ENCODE data around the gene OLA1. TPM values are rescaled to one million over a fixed set of nuclear protein-coding genes. Genes with fewer than 3 reads are reported as not detected.

The OLA1 gene
- total and polyA plus RNA-seq, 9 of the 15 experiments (the other 6 are each of a cell fraction or from before 2014, with no cell fraction given): 208 to 353 (median 225) TPM

DNA sequence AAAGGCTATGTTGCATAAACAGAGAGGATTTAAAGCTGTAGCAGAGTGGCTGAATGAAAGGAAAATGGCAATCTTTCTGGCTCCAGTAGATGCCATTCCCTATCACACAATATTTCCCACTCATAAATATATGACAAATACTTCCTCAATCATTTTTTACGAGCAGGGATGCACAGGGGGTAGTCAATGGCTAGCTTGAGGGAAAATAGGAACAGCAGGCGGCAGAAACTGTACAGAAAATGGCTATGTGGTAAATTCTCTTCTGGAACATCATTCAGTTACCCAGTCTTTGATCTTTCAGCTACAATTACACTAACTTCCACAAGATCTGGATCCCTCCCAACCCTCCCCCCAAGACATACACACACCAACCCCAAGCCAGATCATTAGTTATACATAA, 127.2 kb downstream of the OLA1 start:
- FAIRE-seq (no peak), ATAC-seq (no peak), DNase-seq (ENCODE audit: extremely low read depth in 1 of 4, low spot score in 3 of 4) (no peak)
- H3K4me2 ChIP-seq (ENCODE audit: insufficient read depth, low read length): no peak overlapping the region
- in situ Hi-C loops (cut with MboI) (no loop called here), intact Hi-C loops (cut with micrococcal nuclease) (no loop called here)
- H3K27me3 ChIP-seq (ENCODE audit: control insufficient read depth in 2 of 2, insufficient read depth in 2 of 2, low read length in 2 of 2): no peaks in the 10 kb centered on the region
- 79% methylated on average over 2 of the region's 2 CpGs for WGBS (ENCODE audit: insufficient coverage, low coverage, missing lambda C conversion rate)
- no peaks in the 10 kb centered on the region for H4K20me1 ChIP-seq (replicated peaks; ENCODE audit: control insufficient read depth, insufficient read depth, low read length)
- no peaks in the 10 kb centered on the region for H3K79me2 ChIP-seq (ENCODE audit: control insufficient read depth, insufficient read depth, low read length)
- ChIA-PET POLR2A (interaction anchor here (1.1 kb wide), 1 partner anchor 43 kb away, joined by 3 read pairs; no protein-coding TSS in a partner anchor), CTCF (ENCODE audit: low intra/inter-chr PET ratio) (interaction anchor here (0.8 kb wide), 1 partner anchor 220 kb away, joined by 4 read pairs; no protein-coding TSS in a partner anchor)
- H3K9ac ChIP-seq (ENCODE audit: insufficient read depth in 1 of 2, low read depth in 2 of 2, low read length in 2 of 2): no peak overlapping the region
- no peaks in the 10 kb centered on the region for H3K4me1 ChIP-seq (replicated peaks in 1 of 2; ENCODE audit: control insufficient read depth in 2 of 2, insufficient read depth in 2 of 2, low read length in 2 of 2)
- H2AFZ ChIP-seq (ENCODE audit: low read depth, low read length): no peak overlapping the region
- no TSS peak for BruUV-seq (replicated peaks)
- H3K4me3 ChIP-seq: no peak overlapping the region
- peaks cover 27% of the 10 kb centered on the region; the same call in 1 of the 3 replicates for H3K36me3 ChIP-seq (ENCODE audit: control insufficient read depth, insufficient read depth, low read length)
- no peaks in the 10 kb centered on the region for H3K9me3 ChIP-seq (replicated peaks; ENCODE audit: control insufficient read depth, insufficient read depth, low read depth, low read length)
- no peak overlapping the region for H3K27ac ChIP-seq (ENCODE audit: extremely low read depth, low read depth, low read length)
- H3K9me1 ChIP-seq (ENCODE audit: control insufficient read depth, insufficient read depth, low read length): no peaks in the 10 kb centered on the region
- TF ChIP-seq BRCA1 (IDR thresholded peaks at IDR 0.05) (no peak), BRCA1 (CRISPR knock-in tag; IDR thresholded peaks at IDR 0.05) (no peak), MCM3 (IDR thresholded peaks at IDR 0.05) (no peak), NBN (IDR thresholded peaks at IDR 0.05; ENCODE audit: low read depth) (no peak), HDAC6 (IDR thresholded peaks at IDR 0.05; ENCODE audit: low read depth, low read length) (no peak), THRAP3 (IDR thresholded peaks at IDR 0.05; ENCODE audit: borderline replicate concordance) (no peak), ZNF232 (CRISPR knock-in tag; IDR thresholded peaks at IDR 0.05) (no peak), RBM22 (IDR thresholded peaks at IDR 0.05; ENCODE audit: low read depth, low read length, poor library complexity, severe bottlenecking) (no peak)
- TF ChIP-seq, protein P1, sequence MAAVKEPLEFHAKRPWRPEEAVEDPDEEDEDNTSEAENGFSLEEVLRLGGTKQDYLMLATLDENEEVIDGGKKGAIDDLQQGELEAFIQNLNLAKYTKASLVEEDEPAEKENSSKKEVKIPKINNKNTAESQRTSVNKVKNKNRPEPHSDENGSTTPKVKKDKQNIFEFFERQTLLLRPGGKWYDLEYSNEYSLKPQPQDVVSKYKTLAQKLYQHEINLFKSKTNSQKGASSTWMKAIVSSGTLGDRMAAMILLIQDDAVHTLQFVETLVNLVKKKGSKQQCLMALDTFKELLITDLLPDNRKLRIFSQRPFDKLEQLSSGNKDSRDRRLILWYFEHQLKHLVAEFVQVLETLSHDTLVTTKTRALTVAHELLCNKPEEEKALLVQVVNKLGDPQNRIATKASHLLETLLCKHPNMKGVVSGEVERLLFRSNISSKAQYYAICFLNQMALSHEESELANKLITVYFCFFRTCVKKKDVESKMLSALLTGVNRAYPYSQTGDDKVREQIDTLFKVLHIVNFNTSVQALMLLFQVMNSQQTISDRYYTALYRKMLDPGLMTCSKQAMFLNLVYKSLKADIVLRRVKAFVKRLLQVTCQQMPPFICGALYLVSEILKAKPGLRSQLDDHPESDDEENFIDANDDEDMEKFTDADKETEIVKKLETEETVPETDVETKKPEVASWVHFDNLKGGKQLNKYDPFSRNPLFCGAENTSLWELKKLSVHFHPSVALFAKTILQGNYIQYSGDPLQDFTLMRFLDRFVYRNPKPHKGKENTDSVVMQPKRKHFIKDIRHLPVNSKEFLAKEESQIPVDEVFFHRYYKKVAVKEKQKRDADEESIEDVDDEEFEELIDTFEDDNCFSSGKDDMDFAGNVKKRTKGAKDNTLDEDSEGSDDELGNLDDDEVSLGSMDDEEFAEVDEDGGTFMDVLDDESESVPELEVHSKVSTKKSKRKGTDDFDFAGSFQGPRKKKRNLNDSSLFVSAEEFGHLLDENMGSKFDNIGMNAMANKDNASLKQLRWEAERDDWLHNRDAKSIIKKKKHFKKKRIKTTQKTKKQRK (IDR thresholded peaks at IDR 0.05; ENCODE audit: borderline replicate concordance, low read depth, low read length): no peak
- TF ChIP-seq, protein P2, sequence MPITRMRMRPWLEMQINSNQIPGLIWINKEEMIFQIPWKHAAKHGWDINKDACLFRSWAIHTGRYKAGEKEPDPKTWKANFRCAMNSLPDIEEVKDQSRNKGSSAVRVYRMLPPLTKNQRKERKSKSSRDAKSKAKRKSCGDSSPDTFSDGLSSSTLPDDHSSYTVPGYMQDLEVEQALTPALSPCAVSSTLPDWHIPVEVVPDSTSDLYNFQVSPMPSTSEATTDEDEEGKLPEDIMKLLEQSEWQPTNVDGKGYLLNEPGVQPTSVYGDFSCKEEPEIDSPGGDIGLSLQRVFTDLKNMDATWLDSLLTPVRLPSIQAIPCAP (CRISPR knock-in tag; IDR thresholded peaks at IDR 0.05; ENCODE audit: borderline replicate concordance): no peak
- TF ChIP-seq, protein P3, sequence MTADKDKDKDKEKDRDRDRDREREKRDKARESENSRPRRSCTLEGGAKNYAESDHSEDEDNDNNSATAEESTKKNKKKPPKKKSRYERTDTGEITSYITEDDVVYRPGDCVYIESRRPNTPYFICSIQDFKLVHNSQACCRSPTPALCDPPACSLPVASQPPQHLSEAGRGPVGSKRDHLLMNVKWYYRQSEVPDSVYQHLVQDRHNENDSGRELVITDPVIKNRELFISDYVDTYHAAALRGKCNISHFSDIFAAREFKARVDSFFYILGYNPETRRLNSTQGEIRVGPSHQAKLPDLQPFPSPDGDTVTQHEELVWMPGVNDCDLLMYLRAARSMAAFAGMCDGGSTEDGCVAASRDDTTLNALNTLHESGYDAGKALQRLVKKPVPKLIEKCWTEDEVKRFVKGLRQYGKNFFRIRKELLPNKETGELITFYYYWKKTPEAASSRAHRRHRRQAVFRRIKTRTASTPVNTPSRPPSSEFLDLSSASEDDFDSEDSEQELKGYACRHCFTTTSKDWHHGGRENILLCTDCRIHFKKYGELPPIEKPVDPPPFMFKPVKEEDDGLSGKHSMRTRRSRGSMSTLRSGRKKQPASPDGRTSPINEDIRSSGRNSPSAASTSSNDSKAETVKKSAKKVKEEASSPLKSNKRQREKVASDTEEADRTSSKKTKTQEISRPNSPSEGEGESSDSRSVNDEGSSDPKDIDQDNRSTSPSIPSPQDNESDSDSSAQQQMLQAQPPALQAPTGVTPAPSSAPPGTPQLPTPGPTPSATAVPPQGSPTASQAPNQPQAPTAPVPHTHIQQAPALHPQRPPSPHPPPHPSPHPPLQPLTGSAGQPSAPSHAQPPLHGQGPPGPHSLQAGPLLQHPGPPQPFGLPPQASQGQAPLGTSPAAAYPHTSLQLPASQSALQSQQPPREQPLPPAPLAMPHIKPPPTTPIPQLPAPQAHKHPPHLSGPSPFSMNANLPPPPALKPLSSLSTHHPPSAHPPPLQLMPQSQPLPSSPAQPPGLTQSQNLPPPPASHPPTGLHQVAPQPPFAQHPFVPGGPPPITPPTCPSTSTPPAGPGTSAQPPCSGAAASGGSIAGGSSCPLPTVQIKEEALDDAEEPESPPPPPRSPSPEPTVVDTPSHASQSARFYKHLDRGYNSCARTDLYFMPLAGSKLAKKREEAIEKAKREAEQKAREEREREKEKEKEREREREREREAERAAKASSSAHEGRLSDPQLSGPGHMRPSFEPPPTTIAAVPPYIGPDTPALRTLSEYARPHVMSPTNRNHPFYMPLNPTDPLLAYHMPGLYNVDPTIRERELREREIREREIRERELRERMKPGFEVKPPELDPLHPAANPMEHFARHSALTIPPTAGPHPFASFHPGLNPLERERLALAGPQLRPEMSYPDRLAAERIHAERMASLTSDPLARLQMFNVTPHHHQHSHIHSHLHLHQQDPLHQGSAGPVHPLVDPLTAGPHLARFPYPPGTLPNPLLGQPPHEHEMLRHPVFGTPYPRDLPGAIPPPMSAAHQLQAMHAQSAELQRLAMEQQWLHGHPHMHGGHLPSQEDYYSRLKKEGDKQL (CRISPR knock-in tag; IDR thresholded peaks at IDR 0.05; ENCODE audit: borderline replicate concordance): no peak

All from K562 (cell line).